Measurements from ENCODE around the gene COL16A1. TPM values are rescaled to one million over a fixed set of nuclear protein-coding genes. Genes with fewer than 3 reads are reported as not detected.

The COL16A1 gene
- total RNA-seq, 2 donors from 2014 or later, result 7.4 to 9.9 TPM

DNA sequence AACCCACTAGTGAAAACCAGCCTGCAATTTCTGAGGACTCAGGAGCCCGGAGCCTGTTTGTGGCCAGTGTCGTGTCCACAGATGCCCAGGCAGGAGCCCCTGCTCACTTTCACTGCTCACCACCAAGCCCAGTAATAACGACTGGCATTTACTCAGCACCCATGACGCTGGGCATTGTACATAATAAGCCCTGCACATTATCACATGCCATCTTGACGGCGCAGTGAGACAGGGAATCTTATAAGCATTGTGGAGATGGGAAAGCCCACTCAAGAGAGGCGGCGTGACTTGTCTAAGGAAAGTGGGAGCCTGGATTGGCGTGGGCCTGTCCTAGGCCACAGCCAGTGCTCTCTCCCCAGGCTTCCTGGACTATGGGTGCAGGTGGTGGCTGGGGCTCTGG, 30.4 kb downstream of the COL16A1 start:
- Mint-ChIP-seq H3K27ac (no peak overlapping the region), H3K27me3 (ENCODE audit: insufficient read depth) (no peaks in the 10 kb centered on the region), H3K4me1 (peaks cover 14% of the 10 kb centered on the region), H3K9me3 (no peaks in the 10 kb centered on the region), H3K4me3 (no peak overlapping the region), H3K36me3 (ENCODE audit: low read depth) (no peaks in the 10 kb centered on the region)
- H3K36me3 ChIP-seq (ENCODE audit: control insufficient read depth, insufficient read depth, low read length), result no peaks in the 10 kb centered on the region
- no peak overlapping the region for H3K9ac ChIP-seq (ENCODE audit: extremely low read depth, low read length, poor library complexity, severe bottlenecking)
- peak overlapping the region; percentile 33 for H3K27ac ChIP-seq (ENCODE audit: low read depth, low read length)
- 93 to 98% methylated on average over 9 of the region's 9 CpGs for WGBS, 2 experiments (ENCODE audit: insufficient coverage in 1 of 2, insufficient read length in 1 of 2)
- H3K4me3 ChIP-seq (ENCODE audit: low read length), result no peak overlapping the region
- no peaks in the 10 kb centered on the region for H3K27me3 ChIP-seq (ENCODE audit: control insufficient read depth, insufficient read depth, low read length, poor library complexity, severe bottlenecking)
- H3K4me1 ChIP-seq (ENCODE audit: control insufficient read depth, insufficient read depth, low read length), result peaks cover 2% of the 10 kb centered on the region
- H3K9me3 ChIP-seq (ENCODE audit: control insufficient read depth, low read length), result no peaks in the 10 kb centered on the region
- no peak for DNase-seq
- TF ChIP-seq CTCF (conservative IDR thresholded peaks at IDR 0.05), result no peak

DNA sequence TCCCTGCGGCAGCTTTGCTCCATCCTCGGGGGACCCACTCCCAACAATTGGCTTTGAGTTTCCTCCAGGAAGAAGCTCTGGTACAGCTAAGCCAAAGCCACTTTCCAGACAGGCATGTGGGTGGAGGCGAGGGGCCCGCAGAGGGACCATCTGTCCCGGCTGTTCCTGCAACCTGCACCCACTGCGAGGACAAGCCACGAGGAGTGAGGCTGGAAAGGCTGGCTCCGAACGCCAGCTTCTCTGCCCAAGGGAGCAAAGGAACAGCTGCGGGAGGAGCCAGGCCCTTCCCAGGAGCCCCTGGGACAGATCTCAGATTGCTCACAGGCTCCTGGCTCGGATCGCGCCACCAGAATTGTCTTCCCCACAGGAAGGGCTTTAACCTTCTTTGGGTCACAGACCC, 30.8 kb downstream of the COL16A1 start:
- no peaks in the 10 kb centered on the region for H3K9me3 ChIP-seq (ENCODE audit: control insufficient read depth, low read length)
- no peaks in the 10 kb centered on the region for H3K27me3 ChIP-seq (ENCODE audit: control insufficient read depth, insufficient read depth, low read length, poor library complexity, severe bottlenecking)
- peaks cover 2% of the 10 kb centered on the region for H3K4me1 ChIP-seq (ENCODE audit: control insufficient read depth, insufficient read depth, low read length)
- Mint-ChIP-seq H3K27ac (no peak overlapping the region), H3K27me3 (ENCODE audit: insufficient read depth) (no peaks in the 10 kb centered on the region), H3K36me3 (ENCODE audit: low read depth) (no peaks in the 10 kb centered on the region), H3K9me3 (no peaks in the 10 kb centered on the region), H3K4me3 (no peak overlapping the region), H3K4me1 (peaks cover 14% of the 10 kb centered on the region)
- no peak for DNase-seq
- no peak for TF ChIP-seq CTCF (conservative IDR thresholded peaks at IDR 0.05)
- H3K36me3 ChIP-seq (ENCODE audit: control insufficient read depth, insufficient read depth, low read length), result no peaks in the 10 kb centered on the region
- 92 to 94% methylated on average over 10 to 13 of the region's 13 CpGs for WGBS, 2 experiments (ENCODE audit: insufficient coverage in 1 of 2, insufficient read length in 1 of 2)
- no peak overlapping the region for H3K4me3 ChIP-seq (ENCODE audit: low read length)
- H3K9ac ChIP-seq (ENCODE audit: extremely low read depth, low read length, poor library complexity, severe bottlenecking), result no peak overlapping the region
- H3K27ac ChIP-seq (ENCODE audit: low read depth, low read length), result no peak overlapping the region

DNA sequence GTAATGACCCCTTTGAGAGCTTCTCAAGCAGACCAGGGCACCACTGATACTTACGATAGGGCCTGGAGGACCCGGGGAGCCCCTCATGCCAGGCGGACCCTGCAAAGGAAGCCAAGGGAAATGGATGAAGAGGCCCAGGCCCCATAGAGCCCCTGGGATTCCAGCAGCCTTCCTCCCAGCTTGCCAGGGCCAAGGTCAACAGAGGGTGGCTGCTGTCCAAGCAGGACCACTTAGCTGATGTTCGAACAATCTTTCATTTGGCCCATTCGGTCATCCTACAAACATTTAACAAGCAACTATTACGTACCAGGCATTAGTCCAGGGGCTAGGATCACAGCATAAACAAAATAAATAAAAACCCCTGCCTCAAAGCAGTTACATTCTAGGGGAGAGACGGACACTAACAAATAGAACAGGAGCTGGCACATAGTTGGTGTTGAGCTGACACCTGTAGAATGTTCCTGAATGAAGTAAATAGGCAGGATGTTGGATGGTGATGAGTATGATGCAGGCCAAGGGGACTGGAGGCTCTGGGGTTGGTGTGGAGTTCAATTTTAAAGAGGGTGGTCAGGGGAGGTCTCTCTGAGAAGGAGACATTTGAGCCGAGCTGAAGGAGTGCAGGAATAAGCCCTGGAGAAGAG, 32.1 kb downstream of the COL16A1 start:
- TF ChIP-seq CTCF (conservative IDR thresholded peaks at IDR 0.05), result no peak
- Histone ChIP-seq H3K27ac (ENCODE audit: low read depth, low read length) (no peak overlapping the region), H3K4me1 (ENCODE audit: control insufficient read depth, insufficient read depth, low read length) (peaks cover 2% of the 10 kb centered on the region), H3K4me3 (ENCODE audit: low read length) (no peak overlapping the region), H3K36me3 (ENCODE audit: control insufficient read depth, insufficient read depth, low read length) (no peaks in the 10 kb centered on the region), H3K27me3 (ENCODE audit: control insufficient read depth, insufficient read depth, low read length, poor library complexity, severe bottlenecking) (no peaks in the 10 kb centered on the region), H3K9me3 (ENCODE audit: control insufficient read depth, low read length) (no peaks in the 10 kb centered on the region), H3K9ac (ENCODE audit: extremely low read depth, low read length, poor library complexity, severe bottlenecking) (no peak overlapping the region)
- no peak for DNase-seq
- Mint-ChIP-seq H3K4me3 (no peak overlapping the region), H3K27ac (no peak overlapping the region), H3K36me3 (ENCODE audit: low read depth) (no peaks in the 10 kb centered on the region), H3K27me3 (ENCODE audit: insufficient read depth) (no peaks in the 10 kb centered on the region), H3K9me3 (no peaks in the 10 kb centered on the region), H3K4me1 (peaks cover 14% of the 10 kb centered on the region)
- WGBS, 2 experiments (ENCODE audit: insufficient coverage in 1 of 2, insufficient read length in 1 of 2), result 90 to 94% methylated on average over 4 to 8 of the region's 8 CpGs

Data from endodermal cell (in vitro differentiated cells).